K562 (cell line): Measurements from ENCODE around the gene YIPF5. TPM values are rescaled to one million over a fixed set of nuclear protein-coding genes. Genes with fewer than 3 reads are reported as not detected.
A peak's percentile ranks its signal among the peaks of the same experiment; 100 is the strongest.

ENCODE experiments used
- ATF7 ChIP-seq: fragments of 450-650 bp; IDR thresholded peaks from 2 replicates; pipeline ENCODE4 v1.7.1; 2014; ENCODE audit warnings: mild to moderate bottlenecking, moderate library complexity
- BCL6 ChIP-seq: fragments of 250-450 bp; sonication (Bioruptor Pico); IDR thresholded peaks from 2 replicates; pipeline ENCODE4 v1.4.0; 2020
- CBX8 ChIP-seq: fragments of 200-600 bp; sonication (generic); IDR thresholded peaks from 2 replicates; pipeline ENCODE4 v1.6.1; 2012; ENCODE audit warnings: borderline replicate concordance, mixed run types, low read depth, mild to moderate bottlenecking, moderate library complexity, mixed read lengths, low read length, control low read depth, inconsistent platforms; ENCODE audit not compliant: poor library complexity, severe bottlenecking; ENCODE audit errors: extremely low read depth
- DDX20 ChIP-seq: fragments of 450-650 bp; IDR thresholded peaks from 2 replicates; pipeline ENCODE4 v1.6.1; 2016; ENCODE audit warnings: missing genetic modification characterization, low read depth, mild to moderate bottlenecking, missing compliant biosample characterization, moderate library complexity
- EP300 ChIP-seq: IDR thresholded peaks from 2 replicates; pipeline ENCODE4 v1.6.1; 2012; ENCODE audit warnings: low read length, improper control_type of control experiment
- ERF ChIP-seq: fragments of 450-650 bp; formaldehyde crosslinking; IDR thresholded peaks from 2 replicates; pipeline ENCODE4 v1.4.0; 2020; ENCODE audit warnings: mild to moderate bottlenecking, mixed read lengths
- ESRRA ChIP-seq: fragments of 450-650 bp; IDR thresholded peaks from 2 replicates; pipeline ENCODE4 v1.6.1; 2014; ENCODE audit warnings: low read depth, mild to moderate bottlenecking, moderate library complexity, borderline replicate concordance
- HDAC8 ChIP-seq: fragments of 450-650 bp; IDR thresholded peaks from 2 replicates; pipeline ENCODE4 v1.6.1; 2016; ENCODE audit warnings: mild to moderate bottlenecking, missing genetic modification characterization, moderate library complexity, missing compliant biosample characterization
- HMG20B ChIP-seq: fragments of 250-450 bp; sonication (Bioruptor Pico); IDR thresholded peaks from 2 replicates; pipeline ENCODE4 v1.5.0; 2021; ENCODE audit warnings: mild to moderate bottlenecking
- HOXB6 ChIP-seq: fragments of 250-450 bp; sonication (Bioruptor Pico); IDR thresholded peaks from 2 replicates; pipeline ENCODE4 v1.5.1; 2022; ENCODE audit warnings: mild to moderate bottlenecking, borderline replicate concordance
- ILF3 ChIP-seq: fragments of 450-650 bp; IDR thresholded peaks from 2 replicates; pipeline ENCODE4 v1.6.1; 2018; ENCODE audit warnings: antibody characterized with exemption, mild to moderate bottlenecking, moderate library complexity, borderline replicate concordance
- ILK ChIP-seq: fragments of 450-650 bp; IDR thresholded peaks from 2 replicates; pipeline ENCODE4 v1.6.1; 2016; ENCODE audit warnings: missing genetic modification characterization, low read depth, mild to moderate bottlenecking, missing compliant biosample characterization, moderate library complexity, borderline replicate concordance
- KAT8 ChIP-seq: fragments of 450-650 bp; IDR thresholded peaks from 2 replicates; pipeline ENCODE4 v1.6.1; 2016; ENCODE audit warnings: low read depth, mild to moderate bottlenecking
- MCM7 ChIP-seq, 2 experiments: fragments of 450-650 bp; IDR thresholded peaks; 2 replicates each; pipeline ENCODE4 v1.6.1; 2016 to 2018
- NFXL1 ChIP-seq: fragments of 450-650 bp; formaldehyde crosslinking; IDR thresholded peaks from 2 replicates; pipeline ENCODE4 v1.4.0; 2021; ENCODE audit warnings: mild to moderate bottlenecking
- NFYB ChIP-seq: IDR thresholded peaks from 2 replicates; pipeline ENCODE4 v1.6.1; 2011; ENCODE audit warnings: mild to moderate bottlenecking, moderate library complexity; ENCODE audit not compliant: insufficient read length; ENCODE audit errors: extremely low read depth
- NR2C1 ChIP-seq, 2 experiments: fragments of 450-650 bp; IDR thresholded peaks; 2 replicates each; pipeline ENCODE4 v1.6.1; 2017; ENCODE audit warnings: mild to moderate bottlenecking in 2 of 2, antibody characterized with exemption in 1 of 2, inconsistent platforms in 1 of 2, missing compliant biosample characterization in 1 of 2, missing genetic modification characterization in 1 of 2
- SMARCC2 ChIP-seq: fragments of 450-650 bp; IDR thresholded peaks from 2 replicates; pipeline ENCODE4 v1.6.1; 2017; ENCODE audit warnings: antibody characterized with exemption, moderate library complexity, mild to moderate bottlenecking, low read depth
- SRSF3 ChIP-seq: fragments of 200-400 bp; formaldehyde crosslinking; IDR thresholded peaks from 2 replicates; pipeline ENCODE4 v1.6.1; 2016; ENCODE audit warnings: mild to moderate bottlenecking, low read length, moderate library complexity; ENCODE audit not compliant: insufficient read depth
- TARDBP ChIP-seq: fragments of 450-650 bp; IDR thresholded peaks from 2 replicates; pipeline ENCODE4 v1.6.1; 2016
- ZNF175 ChIP-seq: fragments of 200-800 bp; sonication (Bioruptor generic); IDR thresholded peaks from 2 replicates; pipeline ENCODE4 v1.6.1; 2016; ENCODE audit warnings: low read depth, mild to moderate bottlenecking, missing genetic modification characterization, missing compliant biosample characterization
- ZNF24 ChIP-seq: fragments of 450-650 bp; IDR thresholded peaks from 2 replicates; pipeline ENCODE4 v1.6.1; 2016
- ZNF76 ChIP-seq: fragments of 250-450 bp; sonication (Bioruptor Pico); IDR thresholded peaks from 2 replicates; pipeline ENCODE4 v1.4.0; 2020; ENCODE audit warnings: mild to moderate bottlenecking, moderate library complexity, borderline replicate concordance
- polyA plus RNA-seq, 8 experiments: library from polyadenylated mRNA; depleted of rRNA in 4 of 8; stranded (reverse) in 5 of 8; unstranded in 3 of 8; fragments of >200 nt; fragmentation: Nextera tagmentation in 2 of 8; fragmentation: Illumina TruSeq in 1 of 8; extraction: Ambion mirVana in 2 of 8; extraction: Trizol in 1 of 8; gene quantifications; 2 replicates each; pipeline versions ENCODE4 v1.2.1 to v1.2.3, GENCODE V29; 2011 to 2014; ENCODE audit warnings: inconsistent platforms in 1 of 8, missing spikeins in 1 of 8
- total RNA-seq, 7 experiments: library from RNA; depleted of rRNA in 6 of 7; stranded (reverse); fragments of >200 nt in 6 of 7; fragmentation: Illumina TruSeq in 2 of 7; extraction: Trizol in 2 of 7; gene quantifications; 2 replicates each; pipeline versions ENCODE4 v1.2.1 to v1.2.3, GENCODE V29; 2011 to 2021; ENCODE audit warnings: low replicate concordance in 1 of 7
- TF ChIP-seq, protein P1 (sequence below): fragments of 250-450 bp; sonication (Bioruptor Pico); IDR thresholded peaks from 2 replicates; pipeline ENCODE4 v1.5.0; 2021; ENCODE audit warnings: mild to moderate bottlenecking, moderate library complexity
- TF ChIP-seq, protein P2 (sequence below): fragments of 450-650 bp; IDR thresholded peaks from 2 replicates; pipeline ENCODE4 v1.6.1; 2014; ENCODE audit warnings: low read depth, mild to moderate bottlenecking, moderate library complexity, borderline replicate concordance

Gene YIPF5
- total and polyA plus RNA-seq, 9 of the 15 experiments (the other 6 are each of a cell fraction or from before 2014, with no cell fraction given), result 12.1 to 52.9 (median 33.7) TPM

DNA sequence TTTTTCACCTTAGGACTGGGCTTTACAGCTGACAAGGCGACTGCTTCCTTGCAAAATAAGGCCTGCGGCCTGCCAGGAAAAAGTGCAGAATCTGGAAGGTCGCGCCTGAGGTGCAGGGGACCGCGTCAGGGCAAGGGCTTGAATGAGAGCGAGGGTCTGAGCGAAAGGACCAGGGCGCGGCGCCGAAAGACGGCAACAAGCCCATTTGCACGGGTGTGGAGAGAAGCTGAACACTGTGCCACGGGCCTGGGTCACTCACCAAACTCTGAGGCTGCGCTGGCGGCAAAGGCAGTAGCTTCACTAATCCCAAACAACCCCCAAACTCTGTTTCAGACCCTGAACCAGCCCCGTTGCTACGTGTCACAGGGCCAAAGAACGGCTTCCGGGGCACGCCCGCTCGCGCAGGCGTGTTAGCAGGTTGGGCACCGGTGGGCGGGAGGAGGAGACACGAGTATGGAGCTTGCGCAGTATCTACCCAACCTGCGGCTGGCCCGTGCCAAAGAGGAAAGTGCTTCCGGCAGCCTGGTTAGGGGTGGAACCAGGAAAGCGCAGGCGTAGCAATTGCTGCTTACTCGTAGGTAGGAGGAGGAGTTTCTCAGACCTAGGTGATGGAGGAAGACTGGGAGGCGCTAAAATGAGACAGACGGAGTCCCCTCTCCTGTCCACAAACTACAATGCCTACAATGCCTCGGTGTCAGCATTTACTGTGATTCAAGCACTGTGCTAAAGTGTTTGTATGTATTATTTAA lies at the start of gene YIPF5, which contains the start of gene KCTD16 (continued):
- TF ChIP-seq SRSF3, result no peak
- TF ChIP-seq MCM7 (IDR thresholded peaks at IDR 0.05), result no peak
- peak; percentile 64 for TF ChIP-seq ATF7
- no peak for TF ChIP-seq TARDBP
- TF ChIP-seq NFYB, result no peak
- TF ChIP-seq ERF (CRISPR knock-in tag), result no peak
- TF ChIP-seq, protein P1, sequence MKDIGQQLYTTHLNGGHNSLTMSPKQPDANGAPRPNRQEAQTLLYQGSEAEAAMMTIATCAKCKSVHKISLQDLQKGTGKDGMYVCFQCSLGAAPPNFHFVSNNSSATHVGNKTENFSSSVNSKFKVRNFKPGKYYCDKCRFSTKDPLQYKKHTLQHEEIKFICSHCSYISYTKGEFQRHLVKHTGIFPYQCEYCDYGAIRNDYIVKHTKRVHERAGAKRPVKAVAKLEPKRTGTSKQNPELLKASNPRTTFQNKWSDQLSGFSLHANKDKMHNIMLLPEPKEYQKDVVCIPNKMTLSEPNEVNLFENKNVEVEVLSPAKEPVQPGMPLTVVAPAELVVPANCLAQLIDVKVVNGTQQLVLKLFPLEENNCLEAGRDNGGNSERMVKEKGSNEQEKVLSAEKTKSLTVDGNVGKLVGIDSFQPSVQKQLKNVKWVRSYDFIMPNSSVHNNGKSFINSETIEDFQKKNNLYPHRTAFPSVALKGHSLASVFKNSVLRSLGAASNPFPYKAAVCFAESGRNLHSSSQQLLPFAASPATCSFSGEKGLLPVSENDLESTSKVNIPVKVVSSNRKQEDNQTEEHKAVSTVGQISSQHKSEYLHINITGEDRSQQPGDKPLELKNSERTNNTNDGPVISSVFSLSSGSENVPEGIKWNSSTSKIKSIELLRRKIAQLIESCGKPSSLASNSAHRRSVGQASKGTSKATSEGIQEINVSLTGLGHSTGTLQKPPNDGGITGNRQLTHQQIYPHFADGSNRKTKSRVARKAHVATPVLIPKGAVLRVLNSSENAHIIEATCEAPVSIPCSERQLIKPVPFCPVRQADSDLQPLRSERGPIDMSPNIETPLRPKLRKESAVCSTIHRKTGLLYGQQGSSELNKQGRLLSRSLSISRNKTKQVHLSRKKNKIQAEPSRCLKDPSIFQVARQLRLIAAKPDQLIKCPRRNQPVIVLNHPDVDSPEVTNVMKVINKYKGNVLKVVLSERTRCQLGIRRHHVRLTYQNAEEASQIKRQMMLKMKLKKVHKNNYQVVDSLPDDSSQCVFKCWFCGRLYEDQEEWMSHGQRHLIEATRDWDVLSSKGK (CRISPR knock-in tag), result no peak
- TF ChIP-seq SMARCC2, result no peak
- TF ChIP-seq ZNF24, result no peak
- TF ChIP-seq ESRRA, result 0 out of 2 replicates have a peak, but pooled peaks have one; percentile 25
- TF ChIP-seq ILK, result no peak
- no peak for TF ChIP-seq ILF3
- TF ChIP-seq DDX20, result no peak
- TF ChIP-seq ZNF175 (CRISPR knock-in tag), result no peak
- peak; percentile 99 for TF ChIP-seq NR2C1 (IDR thresholded peaks at IDR 0.05)
- TF ChIP-seq NR2C1 (tag; IDR thresholded peaks at IDR 0.05), result peak; percentile 98
- TF ChIP-seq HDAC8 (tag), result no peak
- TF ChIP-seq EP300, result no peak
- TF ChIP-seq NFXL1 (CRISPR knock-in tag), result no peak
- no peak for TF ChIP-seq KAT8
- no peak for TF ChIP-seq BCL6
- TF ChIP-seq HOXB6 (CRISPR knock-in tag), result no peak
- TF ChIP-seq, protein P2, sequence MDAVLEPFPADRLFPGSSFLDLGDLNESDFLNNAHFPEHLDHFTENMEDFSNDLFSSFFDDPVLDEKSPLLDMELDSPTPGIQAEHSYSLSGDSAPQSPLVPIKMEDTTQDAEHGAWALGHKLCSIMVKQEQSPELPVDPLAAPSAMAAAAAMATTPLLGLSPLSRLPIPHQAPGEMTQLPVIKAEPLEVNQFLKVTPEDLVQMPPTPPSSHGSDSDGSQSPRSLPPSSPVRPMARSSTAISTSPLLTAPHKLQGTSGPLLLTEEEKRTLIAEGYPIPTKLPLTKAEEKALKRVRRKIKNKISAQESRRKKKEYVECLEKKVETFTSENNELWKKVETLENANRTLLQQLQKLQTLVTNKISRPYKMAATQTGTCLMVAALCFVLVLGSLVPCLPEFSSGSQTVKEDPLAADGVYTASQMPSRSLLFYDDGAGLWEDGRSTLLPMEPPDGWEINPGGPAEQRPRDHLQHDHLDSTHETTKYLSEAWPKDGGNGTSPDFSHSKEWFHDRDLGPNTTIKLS, result peak; percentile 99
- no peak for TF ChIP-seq HMG20B (CRISPR knock-in tag)
- TF ChIP-seq CBX8, result no peak
- TF ChIP-seq ZNF76 (CRISPR knock-in tag), result no peak
